Sigmoid colon (tissue), 7 donors: ENCODE results near the gene TM7SF3. TPM values are rescaled to one million over a fixed set of nuclear protein-coding genes. Genes with fewer than 3 reads are reported as not detected.
"Not testable (repeated sequence)": the region's sequence is repeated elsewhere in the genome, so short reads cannot be mapped to it uniquely, and the experiment has no call there.

Experiments
- DNase-seq: peaks from one replicate; pipeline ENCODE4 v3.0.0-alpha.2; 2019
- H3K27ac ChIP-seq, 4 donors: fragments of 200-600 bp; sonication (generic); one replicate each; pipeline ENCODE4 v1.5.1; 2016 to 2019; ENCODE audit warnings: mild to moderate bottlenecking in 1 of 4
- H3K27me3 ChIP-seq, 3 donors: fragments of 200-600 bp; sonication (generic); one replicate each; pipeline ENCODE4 v1.5.1; 2019; ENCODE audit warnings: mild to moderate bottlenecking in 1 of 3
- H3K36me3 ChIP-seq, 4 donors: fragments of 200-600 bp; sonication (generic); one replicate each; pipeline ENCODE4 v1.5.1; 2016 to 2019
- H3K4me1 ChIP-seq, 4 donors: fragments of 200-600 bp; sonication (generic); one replicate each; pipeline ENCODE4 v1.5.1; 2017 to 2019
- H3K4me3 ChIP-seq, 4 donors: fragments of 200-600 bp; sonication (generic); one replicate each; pipeline ENCODE4 v1.5.1; 2017 to 2019; ENCODE audit warnings: mild to moderate bottlenecking in 2 of 4, moderate library complexity in 1 of 4
- H3K9me3 ChIP-seq, 4 donors: fragments of 200-600 bp in 3 of 4; sonication (generic) in 3 of 4; one replicate each; pipeline versions ENCODE4 v1.5.1 to v1.6.1; 2013 to 2019
- CTCF ChIP-seq, 4 experiments: fragments of 450-650 bp in 3 of 4; fragments of 200-600 bp in 1 of 4; IDR thresholded peaks; one replicate each; pipeline ENCODE4 v1.5.1; 2016 to 2019; ENCODE audit warnings: antibody characterized with exemption in 4 of 4, mild to moderate bottlenecking in 3 of 4, moderate library complexity in 2 of 4
- EP300 ChIP-seq, 4 donors: sonication (generic); formaldehyde crosslinking; IDR thresholded peaks; one replicate each; pipeline ENCODE4 v1.6.1; 2017; ENCODE audit warnings: antibody characterized with exemption in 4 of 4
- POLR2A ChIP-seq, 2 donors: fragments of 450-650 bp; IDR thresholded peaks; one replicate each; pipeline ENCODE4 v1.6.1; 2016; ENCODE audit warnings: antibody characterized with exemption in 2 of 2, mild to moderate bottlenecking in 2 of 2, moderate library complexity in 2 of 2
- POLR2AphosphoS5 ChIP-seq, 4 donors: sonication (generic); formaldehyde crosslinking; IDR thresholded peaks; one replicate each; pipeline ENCODE4 v1.6.1; 2017; ENCODE audit warnings: antibody characterized with exemption in 4 of 4
- WGBS, 2 donors: extraction: QIAGEN DNeasy Blood & Tissue Kit; methylation state at CpG; one replicate each; pipeline ENCODE4 v1.1.7; 2013; 5-methylcytosine and 5-hydroxymethylcytosine counted together
- intact Hi-C: fragments of 100-400 bp; cut with DNase I; formaldehyde crosslinking; loops from one replicate; pipeline ENCODE4 v1.15.1; 2023
- polyA plus RNA-seq, 3 donors: library from polyadenylated mRNA; stranded (reverse); fragments of 200-250 nt; gene quantifications; one replicate each; pipeline ENCODE4 v1.2.3, GENCODE V29; 2013
- total RNA-seq, 4 donors: library from RNA; depleted of rRNA; stranded (reverse); fragments of >200 nt; gene quantifications; one replicate each; pipeline ENCODE4 v1.1.0, GENCODE V29; 2016
- donor health status: healthy with polysubstance abuse.
- donor health status: Bipolar disorder and iron deficiency.
- donor health status: healthy.

Gene TM7SF3
- total and polyA plus RNA-seq, 7 donors, result 9.2 to 56.9 (median 38.4) TPM

GRCh38 chr12:26971963-26972362 is 42.2 kb downstream of the TM7SF3 start:
- no peaks in the 10 kb centered on the region for H3K27me3 ChIP-seq
- H3K9me3 ChIP-seq, result no peaks in the 10 kb centered on the region
- no peak overlapping the region for H3K27ac ChIP-seq
- H3K4me3 ChIP-seq, result no peak overlapping the region
- no peaks in the 10 kb centered on the region for H3K4me1 ChIP-seq
- TF ChIP-seq CTCF (IDR thresholded peaks at IDR 0.05) (no peak), POLR2A (IDR thresholded peaks at IDR 0.05) (no peak)
- 52 to 82% methylated on average over 2 of the region's 2 CpGs for WGBS, 2 donors
- DNase-seq, result no peak
- H3K36me3 ChIP-seq, result peaks cover 0 to 49% (median 12%) of the 10 kb centered on the region in 4 donors
- intact Hi-C loops, result no loop called here

GRCh38 chr12:26970136-26970535 is 44.0 kb downstream of the TM7SF3 start:
- Histone ChIP-seq H3K4me3 (no peak overlapping the region), H3K9me3 (no peaks in the 10 kb centered on the region), H3K36me3 (peaks cover 0 to 46% (median 11%) of the 10 kb centered on the region in 4 donors), H3K27ac (no peak overlapping the region), H3K4me1 (no peaks in the 10 kb centered on the region), H3K27me3 (no peaks in the 10 kb centered on the region)
- 96% methylated on average over 2 of the region's 2 CpGs for WGBS, 2 donors
- no peak for DNase-seq
- TF ChIP-seq POLR2A (IDR thresholded peaks at IDR 0.05) (no peak), POLR2AphosphoS5 (IDR thresholded peaks at IDR 0.05) (no peak), EP300 (IDR thresholded peaks at IDR 0.05) (no peak), CTCF (IDR thresholded peaks at IDR 0.05) (no peak)
- intact Hi-C loops, result no loop called here

GRCh38 chr12:26966842-26967241 is 47.3 kb downstream of the TM7SF3 start:
- DNase-seq, result no peak
- Histone ChIP-seq H3K27ac (no peak overlapping the region), H3K27me3 (no peaks in the 10 kb centered on the region), H3K4me1 (no peaks in the 10 kb centered on the region), H3K36me3 (peaks cover 0 to 48% (median 9%) of the 10 kb centered on the region in 4 donors), H3K4me3 (no peak overlapping the region), H3K9me3 (no peaks in the 10 kb centered on the region)
- 95% methylated on average over 3 of the region's 3 CpGs for WGBS, 2 donors
- no peak for TF ChIP-seq POLR2A (IDR thresholded peaks at IDR 0.05)
- no peak for TF ChIP-seq EP300 (IDR thresholded peaks at IDR 0.05)
- no peak for TF ChIP-seq CTCF (IDR thresholded peaks at IDR 0.05)
- TF ChIP-seq POLR2AphosphoS5 (IDR thresholded peaks at IDR 0.05), result no peak
- intact Hi-C loops, result no loop called here

GRCh38 chr12:26963413-26963812 is 50.8 kb downstream of the TM7SF3 start:
- no peak overlapping the region for H3K4me3 ChIP-seq
- H3K4me1 ChIP-seq, result no peaks in the 10 kb centered on the region
- intact Hi-C loops, result no loop called here
- no peaks in the 10 kb centered on the region for H3K9me3 ChIP-seq
- 90 to 94% methylated on average over 1 of the region's 1 CpG for WGBS, 2 donors
- no peak for DNase-seq
- no peak overlapping the region for H3K27ac ChIP-seq
- TF ChIP-seq CTCF (IDR thresholded peaks at IDR 0.05), result no peak
- TF ChIP-seq POLR2AphosphoS5 (IDR thresholded peaks at IDR 0.05), result no peak
- TF ChIP-seq EP300 (IDR thresholded peaks at IDR 0.05), result no peak
- TF ChIP-seq POLR2A (IDR thresholded peaks at IDR 0.05), result no peak
- no peaks in the 10 kb centered on the region for H3K27me3 ChIP-seq
- H3K36me3 ChIP-seq, result peaks cover 0 to 70% (median 6%) of the 10 kb centered on the region in 4 donors

- Histone ChIP-seq H3K9me3 (no peaks in the 10 kb centered on the region), H3K27me3 (no peaks in the 10 kb centered on the region), H3K4me1 (no peaks in the 10 kb centered on the region), H3K4me3 (no peak overlapping the region), H3K36me3 (peaks cover 4 to 83% (median 17%) of the 10 kb centered on the region in 4 donors), H3K27ac (no peak overlapping the region)
- intact Hi-C loops, result no loop called here
- no peak for TF ChIP-seq POLR2A (IDR thresholded peaks at IDR 0.05)
- no peak for TF ChIP-seq POLR2AphosphoS5 (IDR thresholded peaks at IDR 0.05)
- no peak for TF ChIP-seq CTCF (IDR thresholded peaks at IDR 0.05)
- WGBS, 2 donors, result 90 to 92% methylated on average over 1 of the region's 1 CpG
- DNase-seq, result no peak
Measured at GRCh38 chr12:26961803-26962202, 52.4 kb downstream of the TM7SF3 start.

- H3K27ac ChIP-seq, intact Hi-C loops, H3K9me3 ChIP-seq, H3K4me1 ChIP-seq, DNase-seq, H3K27me3 ChIP-seq, H3K4me3 ChIP-seq: not testable (repeated sequence)
- H3K36me3 ChIP-seq, result peaks cover 9 to 83% (median 21%) of the 10 kb centered on the region in 4 donors
- 97% methylated on average over 7 of the region's 7 CpGs for WGBS, 2 donors
Measured at GRCh38 chr12:26961391-26961790, 52.8 kb downstream of the TM7SF3 start.
